Measurements from ENCODE around the gene MEIOSIN.
"Not testable (repeated sequence)": the region's sequence is repeated elsewhere in the genome, so short reads cannot be mapped to it uniquely, and the experiment has no call there.

The MEIOSIN gene

DNA sequence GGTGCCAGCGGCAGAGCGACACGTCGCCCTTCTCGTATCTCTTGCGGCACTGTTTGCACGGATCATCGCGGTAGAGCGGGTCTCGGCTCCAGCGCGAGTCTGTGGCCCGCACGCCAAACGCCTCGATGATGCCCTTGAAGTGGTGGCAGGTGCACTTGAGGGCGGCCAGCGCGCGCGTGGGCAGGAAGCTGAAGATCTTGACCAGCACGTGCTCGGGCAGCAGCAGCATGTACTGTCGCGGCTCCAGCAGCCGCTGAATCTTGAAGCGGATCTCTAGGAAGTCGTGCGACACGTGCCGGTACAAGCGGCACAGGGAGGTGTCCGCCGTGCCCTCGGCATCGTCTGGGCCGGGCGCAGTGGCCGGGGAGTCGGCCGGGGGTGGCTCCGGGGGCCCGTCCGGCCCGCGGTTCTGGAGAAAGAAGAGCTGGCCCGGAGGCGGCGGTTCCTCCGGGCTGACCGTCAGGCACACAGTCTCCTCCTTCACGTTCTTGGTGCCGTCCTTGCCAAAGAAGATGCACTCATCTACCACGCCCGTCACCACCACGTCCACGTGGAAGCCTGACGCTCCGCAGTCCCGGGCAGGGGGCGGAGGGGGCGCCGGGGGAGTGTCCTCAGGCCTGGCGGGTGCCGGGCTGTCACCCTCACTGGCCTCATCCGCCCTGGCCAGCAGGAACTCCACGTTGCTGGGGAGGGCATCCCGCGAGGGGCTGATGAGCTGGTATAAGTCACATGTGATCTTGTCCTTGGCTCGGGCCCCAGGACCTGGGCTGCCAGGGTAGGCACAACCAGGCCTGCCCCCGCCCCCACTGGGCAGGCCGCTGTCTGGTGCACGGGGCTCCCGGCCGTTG is 21.2 kb upstream of the MEIOSIN start:
- peaks cover 19% of the 10 kb centered on the region; the same call in 1 of the 2 replicates for H3K36me3 ChIP-seq (ENCODE audit: insufficient read depth, low read depth, low read length)
- H3K9ac ChIP-seq (ENCODE audit: low read depth, low read length): no peak overlapping the region
- H3K4me1 ChIP-seq (ENCODE audit: insufficient read depth, low read length): peaks cover 7% of the 10 kb centered on the region
- H3K27me3 ChIP-seq (ENCODE audit: insufficient read depth, low read length): no peaks in the 10 kb centered on the region
- no peak overlapping the region for H3K27ac ChIP-seq (ENCODE audit: low read length)
- H3K9me3 ChIP-seq (ENCODE audit: insufficient read depth, low read depth, low read length): no peaks in the 10 kb centered on the region
- H3K4me3 ChIP-seq (ENCODE audit: low read length): no peak overlapping the region

- Histone ChIP-seq H3K36me3 (ENCODE audit: insufficient read depth, low read depth, low read length) (peaks cover 19% of the 10 kb centered on the region; the same call in 1 of the 2 replicates), H3K9ac (ENCODE audit: low read depth, low read length) (no peak overlapping the region), H3K9me3 (ENCODE audit: insufficient read depth, low read depth, low read length) (no peaks in the 10 kb centered on the region), H3K27ac (ENCODE audit: low read length) (no peak overlapping the region), H3K27me3 (ENCODE audit: insufficient read depth, low read length) (no peaks in the 10 kb centered on the region), H3K4me3 (ENCODE audit: low read length) (no peak overlapping the region), H3K4me1 (ENCODE audit: insufficient read depth, low read length) (peaks cover 7% of the 10 kb centered on the region)
These were observed 20.6 kb upstream of the MEIOSIN start for GRCh38 chr19:45712699-45713067.

DNA sequence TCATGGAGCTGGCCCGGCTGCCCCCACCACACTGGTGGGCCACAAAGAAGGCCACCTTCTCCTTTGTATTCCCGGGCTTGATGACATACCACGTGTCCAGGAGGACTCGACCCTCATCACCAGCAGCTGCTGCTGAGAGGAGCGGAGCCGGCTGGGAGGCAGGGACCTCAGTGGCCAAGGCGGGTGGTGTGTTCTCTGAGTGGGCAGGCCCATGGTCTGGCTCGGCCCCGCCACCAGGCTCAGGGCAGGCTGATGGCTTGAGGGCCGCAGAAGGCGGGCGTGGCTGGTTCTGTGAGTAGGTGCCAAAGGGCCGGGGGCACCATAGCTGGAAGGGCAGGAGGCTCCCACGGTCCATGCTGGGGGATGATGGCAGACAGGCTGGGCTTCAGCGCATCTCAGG is 20.1 kb upstream of the MEIOSIN start:
- H3K4me1 ChIP-seq (ENCODE audit: insufficient read depth, low read length): peaks cover 9% of the 10 kb centered on the region
- no peak overlapping the region for H3K4me3 ChIP-seq (ENCODE audit: low read length)
- H3K36me3 ChIP-seq (ENCODE audit: insufficient read depth, low read depth, low read length): peaks cover 19% of the 10 kb centered on the region; the same call in 1 of the 2 replicates
- H3K27ac ChIP-seq (ENCODE audit: low read length): no peak overlapping the region
- H3K9me3 ChIP-seq (ENCODE audit: insufficient read depth, low read depth, low read length): no peaks in the 10 kb centered on the region
- no peaks in the 10 kb centered on the region for H3K27me3 ChIP-seq (ENCODE audit: insufficient read depth, low read length)
- no peak overlapping the region for H3K9ac ChIP-seq (ENCODE audit: low read depth, low read length)

- peak overlapping the region; percentile 13; the same call in 1 of the 2 replicates for H3K4me3 ChIP-seq (ENCODE audit: low read length)
- H3K27me3 ChIP-seq (ENCODE audit: insufficient read depth, low read length): no peaks in the 10 kb centered on the region
- H3K27ac ChIP-seq (ENCODE audit: low read length): no peak overlapping the region
- peak overlapping the region; percentile 94; the same call in 1 of the 2 replicates for H3K9ac ChIP-seq (ENCODE audit: low read depth, low read length)
- peaks cover 15% of the 10 kb centered on the region for H3K4me1 ChIP-seq (ENCODE audit: insufficient read depth, low read length)
- H3K9me3 ChIP-seq (ENCODE audit: insufficient read depth, low read depth, low read length): no peaks in the 10 kb centered on the region
- H3K36me3 ChIP-seq (ENCODE audit: insufficient read depth, low read depth, low read length): peaks cover 27% of the 10 kb centered on the region
These were observed 18.1 kb upstream of the MEIOSIN start for GRCh38 chr19:45715139-45715538.

DNA sequence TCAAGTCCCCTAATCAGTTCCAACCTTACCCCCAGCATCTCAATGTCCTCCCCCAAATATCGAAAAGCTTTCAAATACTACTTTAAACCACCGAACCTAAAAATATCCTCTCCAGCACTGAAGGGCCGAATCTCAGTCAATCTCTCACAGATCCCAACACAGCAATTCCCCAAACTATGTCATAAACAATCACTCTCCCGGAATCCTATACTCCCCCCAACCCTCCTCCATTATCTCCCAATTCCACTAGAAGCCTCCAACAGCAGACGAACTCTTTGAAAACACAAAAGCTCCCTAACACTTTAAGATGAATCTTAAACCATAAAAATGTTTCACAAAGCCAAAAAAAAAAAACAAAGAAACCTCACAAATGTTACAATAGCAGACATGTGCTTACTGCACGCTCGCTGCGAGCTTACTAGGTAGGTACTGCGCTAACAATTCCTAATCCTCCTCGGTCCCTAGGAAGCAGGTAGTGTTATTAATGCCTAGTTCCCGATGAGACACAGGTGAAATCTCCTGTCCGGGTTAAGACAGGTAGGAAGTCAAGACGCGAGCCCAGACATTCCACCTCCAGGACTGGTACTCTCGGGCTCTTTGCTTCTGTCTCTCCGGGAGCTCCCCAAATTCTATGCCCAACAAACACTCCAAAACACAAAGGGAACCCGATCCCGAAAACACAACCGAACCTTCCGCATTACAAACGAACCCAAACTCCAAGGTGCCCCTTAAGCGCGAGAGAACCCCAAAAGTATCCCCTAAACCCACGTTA is 16.7 kb upstream of the MEIOSIN start:
- H3K4me1 ChIP-seq (ENCODE audit: insufficient read depth, low read length): peaks cover 15% of the 10 kb centered on the region
- peaks cover 21% of the 10 kb centered on the region for H3K36me3 ChIP-seq (ENCODE audit: insufficient read depth, low read depth, low read length)
- H3K9me3 ChIP-seq (ENCODE audit: insufficient read depth, low read depth, low read length): no peaks in the 10 kb centered on the region
- H3K27ac ChIP-seq (ENCODE audit: low read length): peak overlapping the region; percentile 51
- no peaks in the 10 kb centered on the region for H3K27me3 ChIP-seq (ENCODE audit: insufficient read depth, low read length)
- H3K9ac ChIP-seq (ENCODE audit: low read depth, low read length): peak overlapping the region; percentile 94
- peak overlapping the region; percentile 85 for H3K4me3 ChIP-seq (ENCODE audit: low read length)

DNA sequence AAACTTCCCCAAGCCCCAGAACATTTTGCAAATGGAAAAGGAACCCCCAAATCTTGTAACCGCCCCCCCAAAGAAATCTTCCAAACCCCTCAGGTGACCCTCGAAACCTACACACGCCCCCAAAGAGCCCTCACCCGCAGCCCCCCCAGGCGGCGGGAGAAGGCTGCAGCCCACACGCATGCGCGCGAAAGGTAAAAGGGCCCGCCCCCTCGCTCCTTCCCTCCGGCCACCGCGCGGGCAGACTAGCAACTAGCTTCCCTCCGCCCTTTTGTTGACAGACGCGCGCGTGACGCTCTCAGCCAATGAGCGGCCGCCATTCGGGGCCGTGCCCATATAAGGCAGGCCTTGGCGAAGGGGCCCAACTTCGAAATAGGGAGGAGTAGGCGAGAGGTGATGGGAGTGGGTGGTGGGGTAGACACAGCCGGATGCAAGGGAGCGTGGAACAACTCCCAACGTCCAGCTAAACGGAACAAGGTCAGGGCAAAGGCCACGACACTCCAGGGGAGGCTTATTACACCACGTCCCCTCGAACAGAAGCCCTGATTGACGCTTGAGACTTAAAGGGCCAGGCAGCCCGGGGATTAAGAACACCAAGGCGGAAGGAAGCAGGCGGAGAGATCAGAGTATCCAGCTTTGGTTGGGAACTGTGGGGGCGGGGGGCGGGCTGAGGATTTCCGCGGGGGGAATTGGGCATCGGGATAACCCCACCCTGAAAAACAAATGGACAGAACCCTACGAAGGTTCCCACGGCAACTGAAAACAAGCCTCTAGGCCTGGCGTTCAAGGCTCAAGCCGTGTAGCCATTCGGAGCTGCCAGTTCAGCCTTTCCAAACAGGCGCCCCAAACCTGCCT is 15.9 kb upstream of the MEIOSIN start:
- Histone ChIP-seq H3K4me3 (ENCODE audit: low read length) (peak overlapping the region; percentile 85), H3K4me1 (ENCODE audit: insufficient read depth, low read length) (peaks cover 15% of the 10 kb centered on the region), H3K36me3 (ENCODE audit: insufficient read depth, low read depth, low read length) (peaks cover 17% of the 10 kb centered on the region), H3K27ac (ENCODE audit: low read length) (peak overlapping the region; percentile 90), H3K9ac (ENCODE audit: low read depth, low read length) (peak overlapping the region; percentile 94), H3K9me3 (ENCODE audit: insufficient read depth, low read depth, low read length) (no peaks in the 10 kb centered on the region), H3K27me3 (ENCODE audit: insufficient read depth, low read length) (no peaks in the 10 kb centered on the region)

- H3K27ac ChIP-seq (ENCODE audit: low read length): peak overlapping the region; percentile 90
- no peaks in the 10 kb centered on the region for H3K27me3 ChIP-seq (ENCODE audit: insufficient read depth, low read length)
- peak overlapping the region; percentile 91; the same call in 1 of the 2 replicates for H3K9ac ChIP-seq (ENCODE audit: low read depth, low read length)
- peaks cover 15% of the 10 kb centered on the region for H3K4me1 ChIP-seq (ENCODE audit: insufficient read depth, low read length)
- H3K36me3 ChIP-seq (ENCODE audit: insufficient read depth, low read depth, low read length): peaks cover 18% of the 10 kb centered on the region
- peak overlapping the region; percentile 74 for H3K4me3 ChIP-seq (ENCODE audit: low read length)
- H3K9me3 ChIP-seq (ENCODE audit: insufficient read depth, low read depth, low read length): no peaks in the 10 kb centered on the region
These were observed 15.1 kb upstream of the MEIOSIN start for GRCh38 chr19:45717983-45718650.

- H3K27ac ChIP-seq (ENCODE audit: low read length); H3K9ac ChIP-seq (ENCODE audit: low read depth, low read length); H3K27me3 ChIP-seq (ENCODE audit: insufficient read depth, low read length); H3K9me3 ChIP-seq (ENCODE audit: insufficient read depth, low read depth, low read length); H3K4me3 ChIP-seq (ENCODE audit: low read length): not testable (repeated sequence)
- Histone ChIP-seq H3K4me1 (ENCODE audit: insufficient read depth, low read length) (peaks cover 15% of the 10 kb centered on the region), H3K36me3 (ENCODE audit: insufficient read depth, low read depth, low read length) (peaks cover 26% of the 10 kb centered on the region)
These were observed 13.2 kb upstream of the MEIOSIN start for GRCh38 chr19:45720065-45720464.

- H3K36me3 ChIP-seq (ENCODE audit: insufficient read depth, low read depth, low read length); H3K27me3 ChIP-seq (ENCODE audit: insufficient read depth, low read length); H3K27ac ChIP-seq (ENCODE audit: low read length); H3K4me3 ChIP-seq (ENCODE audit: low read length); H3K4me1 ChIP-seq (ENCODE audit: insufficient read depth, low read length); H3K9ac ChIP-seq (ENCODE audit: low read depth, low read length); H3K9me3 ChIP-seq (ENCODE audit: insufficient read depth, low read depth, low read length): not testable (repeated sequence)
These were observed 4.6 kb upstream of the MEIOSIN start for GRCh38 chr19:45728683-45729082.

- Histone ChIP-seq H3K27ac (ENCODE audit: low read length) (no peak overlapping the region), H3K4me3 (ENCODE audit: low read length) (peak overlapping the region; percentile 94), H3K9me3 (ENCODE audit: insufficient read depth, low read depth, low read length) (no peaks in the 10 kb centered on the region), H3K4me1 (ENCODE audit: insufficient read depth, low read length) (peaks cover 6% of the 10 kb centered on the region), H3K36me3 (ENCODE audit: insufficient read depth, low read depth, low read length) (no peaks in the 10 kb centered on the region), H3K27me3 (ENCODE audit: insufficient read depth, low read length) (no peaks in the 10 kb centered on the region), H3K9ac (ENCODE audit: low read depth, low read length) (peak overlapping the region; percentile 87)
These were observed 3.4 kb upstream of the MEIOSIN start for GRCh38 chr19:45729800-45730290.
